T-helper 9 cell (primary cell): ENCODE data around the gene NRDE2.
A peak's percentile ranks its signal among the peaks of the same experiment; 100 is the strongest.

Experiments
- DNase-seq: peaks from one replicate; pipeline ENCODE4 v3.0.0-alpha.2; 2020
- total RNA-seq, 2 donors: gene quantifications; one replicate each; lab custom pipeline; 2026; lab: John Stamatoyannopoulos, UW

NRDE2 gene
- 26.3 to 49.1 reads per million in 2 donors for total RNA-seq

GRCh38 chr14:90331497-90332270 lies at the start of gene NRDE2:
NRDE2 (minus strand) TSS chr14:90331941; CDS start chr14:90331904, 37 bp downstream.
- peak; percentile 82 for DNase-seq

- no peak for DNase-seq
These were observed 49.5 kb upstream of the NRDE2 start for GRCh38 chr14:90381011-90381786.

- DNase-seq: no peak
These were observed 47.4 kb upstream of the NRDE2 start for GRCh38 chr14:90379106-90379505.

GRCh38 chr14:90378249-90378648 lies 46.5 kb upstream of the NRDE2 start:
- no peak for DNase-seq

- DNase-seq: no peak
These were observed 44.2 kb upstream of the NRDE2 start for GRCh38 chr14:90375934-90376333.

GRCh38 chr14:90374813-90375212 lies 43.1 kb upstream of the NRDE2 start:
- no peak for DNase-seq

GRCh38 chr14:90373887-90374286 lies 42.1 kb upstream of the NRDE2 start:
- DNase-seq: no peak

GRCh38 chr14:90368946-90369721 lies 37.4 kb upstream of the NRDE2 start:
- no peak for DNase-seq

GRCh38 chr14:90362558-90362896 lies 30.8 kb upstream of the NRDE2 start:
- DNase-seq: no peak

GRCh38 chr14:90361865-90362557 lies 30.3 kb upstream of the NRDE2 start:
- no peak for DNase-seq

GRCh38 chr14:90358359-90358758 lies 26.6 kb upstream of the NRDE2 start:
- no peak for DNase-seq

GRCh38 chr14:90356925-90357324 lies 25.2 kb upstream of the NRDE2 start:
- no peak for DNase-seq

- no peak for DNase-seq
These were observed 24.1 kb upstream of the NRDE2 start for GRCh38 chr14:90355540-90356518.

GRCh38 chr14:90354551-90355298 lies 23.0 kb upstream of the NRDE2 start:
- no peak for DNase-seq

- no peak for DNase-seq
These were observed 18.0 kb upstream of the NRDE2 start for GRCh38 chr14:90349739-90350138.

- DNase-seq: no peak
These were observed 16.5 kb upstream of the NRDE2 start for GRCh38 chr14:90348270-90348669.

- no peak for DNase-seq
These were observed 13.5 kb upstream of the NRDE2 start for GRCh38 chr14:90345239-90345557.

- DNase-seq: no peak
These were observed 12.8 kb upstream of the NRDE2 start for GRCh38 chr14:90344331-90345238.

- no peak for DNase-seq
These were observed 10.6 kb upstream of the NRDE2 start for GRCh38 chr14:90342327-90342726.

- no peak for DNase-seq
These were observed 10.0 kb upstream of the NRDE2 start for GRCh38 chr14:90341784-90342183.
